ENCODE data around the gene KNG1.
"Not testable (repeated sequence)": the region's sequence is repeated elsewhere in the genome, so short reads cannot be mapped to it uniquely, and the experiment has no call there.

KNG1 gene

GRCh38 chr3:186690304-186690703 lies 26.9 kb upstream of the KNG1 start:
- not testable (repeated sequence) for H3K9me3 ChIP-seq (ENCODE audit: insufficient read depth, low read depth, low read length); H3K4me3 ChIP-seq (ENCODE audit: low read length); H3K9ac ChIP-seq (ENCODE audit: low read depth, low read length); H3K27ac ChIP-seq (ENCODE audit: low read length); H3K27me3 ChIP-seq (ENCODE audit: insufficient read depth, low read length); H3K4me1 ChIP-seq (ENCODE audit: insufficient read depth, low read length); H3K36me3 ChIP-seq (ENCODE audit: insufficient read depth, low read depth, low read length)

GRCh38 chr3:186691676-186692075 lies 25.5 kb upstream of the KNG1 start:
- Histone ChIP-seq H3K27ac (ENCODE audit: low read length) (no peak overlapping the region), H3K4me3 (ENCODE audit: low read length) (no peak overlapping the region), H3K9ac (ENCODE audit: low read depth, low read length) (no peak overlapping the region), H3K27me3 (ENCODE audit: insufficient read depth, low read length) (no peaks in the 10 kb centered on the region), H3K4me1 (ENCODE audit: insufficient read depth, low read length) (peaks cover 4% of the 10 kb centered on the region; the same call in 1 of the 2 replicates), H3K9me3 (ENCODE audit: insufficient read depth, low read depth, low read length) (no peaks in the 10 kb centered on the region), H3K36me3 (ENCODE audit: insufficient read depth, low read depth, low read length) (no peaks in the 10 kb centered on the region)

GRCh38 chr3:186693843-186694242 lies 23.3 kb upstream of the KNG1 start:
- Histone ChIP-seq H3K9ac (ENCODE audit: low read depth, low read length) (no peak overlapping the region), H3K36me3 (ENCODE audit: insufficient read depth, low read depth, low read length) (no peaks in the 10 kb centered on the region), H3K27ac (ENCODE audit: low read length) (no peak overlapping the region), H3K27me3 (ENCODE audit: insufficient read depth, low read length) (no peaks in the 10 kb centered on the region), H3K9me3 (ENCODE audit: insufficient read depth, low read depth, low read length) (no peaks in the 10 kb centered on the region), H3K4me1 (ENCODE audit: insufficient read depth, low read length) (peaks cover 4% of the 10 kb centered on the region; the same call in 1 of the 2 replicates), H3K4me3 (ENCODE audit: low read length) (no peak overlapping the region)

GRCh38 chr3:186694288-186695032 lies 22.7 kb upstream of the KNG1 start:
- no peak overlapping the region for H3K4me3 ChIP-seq (ENCODE audit: low read length)
- no peak overlapping the region for H3K27ac ChIP-seq (ENCODE audit: low read length)
- H3K36me3 ChIP-seq (ENCODE audit: insufficient read depth, low read depth, low read length) = no peaks in the 10 kb centered on the region
- no peaks in the 10 kb centered on the region for H3K9me3 ChIP-seq (ENCODE audit: insufficient read depth, low read depth, low read length)
- H3K9ac ChIP-seq (ENCODE audit: low read depth, low read length) = no peak overlapping the region
- no peaks in the 10 kb centered on the region for H3K27me3 ChIP-seq (ENCODE audit: insufficient read depth, low read length)
- H3K4me1 ChIP-seq (ENCODE audit: insufficient read depth, low read length) = peaks cover 4% of the 10 kb centered on the region; the same call in 1 of the 2 replicates

GRCh38 chr3:186696522-186696921 lies 20.6 kb upstream of the KNG1 start:
- peaks cover 4% of the 10 kb centered on the region; the same call in 1 of the 2 replicates for H3K4me1 ChIP-seq (ENCODE audit: insufficient read depth, low read length)
- H3K9me3 ChIP-seq (ENCODE audit: insufficient read depth, low read depth, low read length) = no peaks in the 10 kb centered on the region
- H3K9ac ChIP-seq (ENCODE audit: low read depth, low read length) = no peak overlapping the region
- no peaks in the 10 kb centered on the region for H3K27me3 ChIP-seq (ENCODE audit: insufficient read depth, low read length)
- no peaks in the 10 kb centered on the region for H3K36me3 ChIP-seq (ENCODE audit: insufficient read depth, low read depth, low read length)
- H3K27ac ChIP-seq (ENCODE audit: low read length) = no peak overlapping the region
- no peak overlapping the region for H3K4me3 ChIP-seq (ENCODE audit: low read length)

GRCh38 chr3:186697510-186697909 lies 19.6 kb upstream of the KNG1 start:
- H3K4me1 ChIP-seq (ENCODE audit: insufficient read depth, low read length) = peaks cover 4% of the 10 kb centered on the region; the same call in 1 of the 2 replicates
- H3K4me3 ChIP-seq (ENCODE audit: low read length) = no peak overlapping the region
- no peaks in the 10 kb centered on the region for H3K9me3 ChIP-seq (ENCODE audit: insufficient read depth, low read depth, low read length)
- H3K36me3 ChIP-seq (ENCODE audit: insufficient read depth, low read depth, low read length) = no peaks in the 10 kb centered on the region
- H3K27me3 ChIP-seq (ENCODE audit: insufficient read depth, low read length) = no peaks in the 10 kb centered on the region
- no peak overlapping the region for H3K27ac ChIP-seq (ENCODE audit: low read length)
- H3K9ac ChIP-seq (ENCODE audit: low read depth, low read length) = no peak overlapping the region

- Histone ChIP-seq H3K4me3 (ENCODE audit: low read length) (no peak overlapping the region), H3K9ac (ENCODE audit: low read depth, low read length) (no peak overlapping the region), H3K27me3 (ENCODE audit: insufficient read depth, low read length) (no peaks in the 10 kb centered on the region), H3K9me3 (ENCODE audit: insufficient read depth, low read depth, low read length) (no peaks in the 10 kb centered on the region), H3K36me3 (ENCODE audit: insufficient read depth, low read depth, low read length) (no peaks in the 10 kb centered on the region), H3K27ac (ENCODE audit: low read length) (no peak overlapping the region), H3K4me1 (ENCODE audit: insufficient read depth, low read length) (no peaks in the 10 kb centered on the region)
Measured at GRCh38 chr3:186700267-186700666, 16.9 kb upstream of the KNG1 start.

GRCh38 chr3:186702451-186702850 lies 14.7 kb upstream of the KNG1 start:
- not testable (repeated sequence) for H3K4me3 ChIP-seq (ENCODE audit: low read length); H3K9me3 ChIP-seq (ENCODE audit: insufficient read depth, low read depth, low read length); H3K9ac ChIP-seq (ENCODE audit: low read depth, low read length); H3K4me1 ChIP-seq (ENCODE audit: insufficient read depth, low read length); H3K27ac ChIP-seq (ENCODE audit: low read length); H3K27me3 ChIP-seq (ENCODE audit: insufficient read depth, low read length); H3K36me3 ChIP-seq (ENCODE audit: insufficient read depth, low read depth, low read length)

GRCh38 chr3:186705882-186706780 lies 11.0 kb upstream of the KNG1 start:
- Histone ChIP-seq H3K4me1 (ENCODE audit: insufficient read depth, low read length) (no peaks in the 10 kb centered on the region; the same call in 1 of the 2 replicates), H3K9me3 (ENCODE audit: insufficient read depth, low read depth, low read length) (no peaks in the 10 kb centered on the region), H3K36me3 (ENCODE audit: insufficient read depth, low read depth, low read length) (no peaks in the 10 kb centered on the region), H3K27ac (ENCODE audit: low read length) (no peak overlapping the region), H3K9ac (ENCODE audit: low read depth, low read length) (no peak overlapping the region), H3K27me3 (ENCODE audit: insufficient read depth, low read length) (no peaks in the 10 kb centered on the region), H3K4me3 (ENCODE audit: low read length) (no peak overlapping the region)

- Histone ChIP-seq H3K9ac (ENCODE audit: low read depth, low read length) (no peak overlapping the region), H3K27ac (ENCODE audit: low read length) (no peak overlapping the region), H3K36me3 (ENCODE audit: insufficient read depth, low read depth, low read length) (no peaks in the 10 kb centered on the region), H3K4me3 (ENCODE audit: low read length) (no peak overlapping the region), H3K4me1 (ENCODE audit: insufficient read depth, low read length) (no peaks in the 10 kb centered on the region; the same call in 1 of the 2 replicates), H3K27me3 (ENCODE audit: insufficient read depth, low read length) (no peaks in the 10 kb centered on the region), H3K9me3 (ENCODE audit: insufficient read depth, low read depth, low read length) (no peaks in the 10 kb centered on the region)
Measured at GRCh38 chr3:186708983-186709679, 8.0 kb upstream of the KNG1 start.

GRCh38 chr3:186710694-186711093 lies 6.5 kb upstream of the KNG1 start:
- H3K4me1 ChIP-seq (ENCODE audit: insufficient read depth, low read length); H3K27me3 ChIP-seq (ENCODE audit: insufficient read depth, low read length); H3K4me3 ChIP-seq (ENCODE audit: low read length); H3K9me3 ChIP-seq (ENCODE audit: insufficient read depth, low read depth, low read length); H3K27ac ChIP-seq (ENCODE audit: low read length); H3K36me3 ChIP-seq (ENCODE audit: insufficient read depth, low read depth, low read length); H3K9ac ChIP-seq (ENCODE audit: low read depth, low read length): not testable (repeated sequence)
